Measurements from ENCODE around the gene ERCC3. TPM values are rescaled to one million over a fixed set of nuclear protein-coding genes. Genes with fewer than 3 reads are reported as not detected.
"Not testable (repeated sequence)": the region's sequence is repeated elsewhere in the genome, so short reads cannot be mapped to it uniquely, and the experiment has no call there.

Gene ERCC3
- polyA plus RNA-seq, 1 of the 3 experiments (the other 2 are of a cell fraction), result 84.8 TPM

- no peak overlapping the region for H3K4me2 ChIP-seq
- H3K4me1 ChIP-seq (ENCODE audit: control insufficient read depth in 1 of 2, insufficient read depth in 2 of 2, low read depth in 1 of 2, low read length in 1 of 2), result no peaks in the 10 kb centered on the region
- no peak overlapping the region for H3K27ac ChIP-seq (ENCODE audit: low read depth in 2 of 2, low read length in 1 of 2)
- H3K4me3 ChIP-seq (ENCODE audit: low read depth in 2 of 2, low read length in 1 of 2), result no peak overlapping the region
- ChIA-PET POLR2A (no interaction called here), CTCF (interaction anchor here (0.7 kb wide), 1 partner anchor 70 kb away, joined by 3 read pairs; no protein-coding TSS in a partner anchor)
- WGBS (ENCODE audit: low lambda C conversion rate), result 80% methylated on average over 7 of the region's 7 CpGs
- no peaks in the 10 kb centered on the region for H3K9me3 ChIP-seq
- H2AFZ ChIP-seq (ENCODE audit: low read depth), result no peak overlapping the region
- no peak overlapping the region for H3K9ac ChIP-seq
- no peaks in the 10 kb centered on the region for H3F3A ChIP-seq (replicated peaks; ENCODE audit: insufficient read depth)
- H3K79me2 ChIP-seq (ENCODE audit: insufficient read depth), result no peaks in the 10 kb centered on the region
- DNase-seq, result no peak
- no peaks in the 10 kb centered on the region for H3K9me2 ChIP-seq
- TF ChIP-seq EZH2phosphoT487 (IDR thresholded peaks at IDR 0.05; ENCODE audit: borderline replicate concordance, low read depth) (no peak), FOXM1 (IDR thresholded peaks at IDR 0.05; ENCODE audit: low read depth) (no peak), NRF1 (IDR thresholded peaks at IDR 0.05; ENCODE audit: low read depth, low read length) (no peak)
- peaks cover 16 to 32% of the 10 kb centered on the region in 2 experiments for H3K36me3 ChIP-seq (replicated peaks in 1 of 2; ENCODE audit: control insufficient read depth in 1 of 2, insufficient read depth in 2 of 2, low read length in 1 of 2)
- no peaks in the 10 kb centered on the region for H3K27me3 ChIP-seq (ENCODE audit: insufficient read depth)
- H4K20me1 ChIP-seq (ENCODE audit: insufficient read depth), result no peaks in the 10 kb centered on the region
These were observed 39.5 kb downstream of the ERCC3 start for GRCh38 chr2:127254386-127254981.

- H2AFZ ChIP-seq (ENCODE audit: low read depth); H3K4me3 ChIP-seq (ENCODE audit: low read depth in 2 of 2, low read length in 1 of 2); H3K27ac ChIP-seq (ENCODE audit: low read depth in 2 of 2, low read length in 1 of 2); H3K9me2 ChIP-seq; DNase-seq; H3K9me3 ChIP-seq; H3F3A ChIP-seq (replicated peaks; ENCODE audit: insufficient read depth); H3K9ac ChIP-seq; H3K27me3 ChIP-seq (ENCODE audit: insufficient read depth); H3K79me2 ChIP-seq (ENCODE audit: insufficient read depth); H3K4me2 ChIP-seq; POLR2A ChIA-PET; H4K20me1 ChIP-seq (ENCODE audit: insufficient read depth); H3K4me1 ChIP-seq (ENCODE audit: control insufficient read depth in 1 of 2, insufficient read depth in 2 of 2, low read depth in 1 of 2, low read length in 1 of 2); H3K36me3 ChIP-seq (replicated peaks in 1 of 2; ENCODE audit: control insufficient read depth in 1 of 2, insufficient read depth in 2 of 2, low read length in 1 of 2): not testable (repeated sequence)
- CTCF ChIA-PET, result interaction anchor here (1.3 kb wide), 1 partner anchor 44 kb away, joined by 3 read pairs; no protein-coding TSS in a partner anchor
- WGBS (ENCODE audit: low lambda C conversion rate), result 40% methylated on average over 2 of the region's 2 CpGs
These were observed 52.8 kb downstream of the ERCC3 start for GRCh38 chr2:127241184-127241583.

DNA sequence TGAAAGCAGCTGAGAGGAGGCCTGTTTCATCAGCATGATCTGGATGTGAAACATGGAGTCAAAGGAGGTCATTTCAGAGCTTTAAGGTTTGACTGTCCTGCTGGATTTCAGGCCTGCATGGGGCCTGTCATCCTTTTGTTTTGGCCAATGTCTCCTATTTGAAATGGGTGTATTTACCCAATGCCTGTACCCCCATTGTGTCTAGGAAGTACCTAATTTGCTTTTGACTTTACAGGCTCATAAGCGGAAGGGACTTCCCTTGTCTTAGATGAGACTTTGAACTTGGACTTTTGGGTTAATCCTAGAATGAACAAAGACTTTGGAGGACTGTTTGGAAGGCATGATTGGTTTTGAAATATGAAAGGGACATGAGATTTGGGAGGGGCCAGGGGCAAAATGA is 54.5 kb downstream of the ERCC3 start:
- no peaks in the 10 kb centered on the region for H3K4me1 ChIP-seq (ENCODE audit: control insufficient read depth in 1 of 2, insufficient read depth in 2 of 2, low read depth in 1 of 2, low read length in 1 of 2)
- 71% methylated on average over 1 of the region's 1 CpG for WGBS (ENCODE audit: low lambda C conversion rate)
- no peak overlapping the region for H3K9ac ChIP-seq
- ChIA-PET POLR2A (no interaction called here), CTCF (no interaction called here)
- H3K9me3 ChIP-seq, result no peaks in the 10 kb centered on the region
- no peaks in the 10 kb centered on the region for H3F3A ChIP-seq (replicated peaks; ENCODE audit: insufficient read depth)
- no peaks in the 10 kb centered on the region for H3K27me3 ChIP-seq (ENCODE audit: insufficient read depth)
- H3K4me2 ChIP-seq, result no peak overlapping the region
- H3K4me3 ChIP-seq (ENCODE audit: low read depth in 2 of 2, low read length in 1 of 2), result no peak overlapping the region
- H3K79me2 ChIP-seq (ENCODE audit: insufficient read depth), result no peaks in the 10 kb centered on the region
- no peak overlapping the region for H3K27ac ChIP-seq (ENCODE audit: low read depth in 2 of 2, low read length in 1 of 2)
- no peak for DNase-seq
- no peaks in the 10 kb centered on the region for H3K9me2 ChIP-seq
- no peak overlapping the region for H2AFZ ChIP-seq (ENCODE audit: low read depth)
- no peak for TF ChIP-seq JUND (IDR thresholded peaks at IDR 0.05)
- no peaks in the 10 kb centered on the region for H3K36me3 ChIP-seq (replicated peaks in 1 of 2; ENCODE audit: control insufficient read depth in 1 of 2, insufficient read depth in 2 of 2, low read length in 1 of 2)
- no peaks in the 10 kb centered on the region for H4K20me1 ChIP-seq (ENCODE audit: insufficient read depth)

DNA sequence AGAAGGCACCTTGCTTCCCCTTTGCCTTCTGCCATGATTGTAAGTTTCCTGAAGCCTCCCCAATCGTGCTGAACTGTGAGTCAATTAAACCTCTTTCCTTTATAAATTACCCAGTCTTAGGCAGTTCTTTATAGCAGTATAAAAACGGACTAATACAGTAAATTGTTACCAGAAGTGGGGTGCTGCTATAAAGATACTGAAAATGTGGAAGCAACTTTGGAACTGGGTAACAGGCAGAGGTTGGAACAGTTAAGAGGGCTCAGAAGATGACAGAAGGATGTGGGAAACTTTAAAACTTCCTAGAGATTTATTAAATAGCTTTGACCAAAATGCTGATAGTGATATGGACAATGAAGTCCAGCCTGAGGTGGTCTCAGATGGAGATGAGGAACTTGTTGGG is 56.2 kb downstream of the ERCC3 start:
- H4K20me1 ChIP-seq (ENCODE audit: insufficient read depth); H3K9me3 ChIP-seq; H3K27me3 ChIP-seq (ENCODE audit: insufficient read depth); H3K9me2 ChIP-seq; H3K27ac ChIP-seq (ENCODE audit: low read depth in 2 of 2, low read length in 1 of 2); H3K79me2 ChIP-seq (ENCODE audit: insufficient read depth); H3F3A ChIP-seq (replicated peaks; ENCODE audit: insufficient read depth); H3K9ac ChIP-seq; H3K36me3 ChIP-seq (replicated peaks in 1 of 2; ENCODE audit: control insufficient read depth in 1 of 2, insufficient read depth in 2 of 2, low read length in 1 of 2); DNase-seq; H3K4me2 ChIP-seq; H3K4me1 ChIP-seq (ENCODE audit: control insufficient read depth in 1 of 2, insufficient read depth in 2 of 2, low read depth in 1 of 2, low read length in 1 of 2); H3K4me3 ChIP-seq (ENCODE audit: low read depth in 2 of 2, low read length in 1 of 2); POLR2A ChIA-PET; H2AFZ ChIP-seq (ENCODE audit: low read depth): not testable (repeated sequence)
- WGBS (ENCODE audit: low lambda C conversion rate), result 4% methylated on average over 2 of the region's 2 CpGs
- CTCF ChIA-PET, result interaction anchor here (1.6 kb wide), 1 partner anchor 40 kb away, joined by 4 read pairs; no protein-coding TSS in a partner anchor
